T-helper 1 cell (primary cell): ENCODE data around the gene FUZ.

ENCODE experiments used
- DNase-seq, 5 donors: peaks; one replicate each; pipeline ENCODE4 v3.0.0-alpha.2; 2012 to 2020
- total RNA-seq, 4 donors: gene quantifications; one replicate each; lab custom pipeline; 2026; lab: John Stamatoyannopoulos, UW

The FUZ gene
- 11.5 to 19.1 (median 17.6) reads per million in 4 donors for total RNA-seq

- DNase-seq, result peak; percentile 82 to 96 (median 92)
These were observed at the start of gene FUZ for GRCh38 chr19:49812997-49813861. Gene FUZ, minus strand, starts transcription at chr19:49813292. Its CDS starts 186 bp downstream, at chr19:49813106.

GRCh38 chr19:49862391-49863253, 49.5 kb upstream of the FUZ start:
- DNase-seq, result no peak

GRCh38 chr19:49861541-49862378, 48.7 kb upstream of the FUZ start:
- no peak for DNase-seq

- no peak for DNase-seq
These were observed 48.0 kb upstream of the FUZ start for GRCh38 chr19:49861107-49861506.

GRCh38 chr19:49860336-49861102, 47.4 kb upstream of the FUZ start:
- no peak for DNase-seq

- DNase-seq, result no peak
These were observed 46.7 kb upstream of the FUZ start for GRCh38 chr19:49859682-49860335.

- DNase-seq, result no peak
These were observed 45.2 kb upstream of the FUZ start for GRCh38 chr19:49858088-49858985.

GRCh38 chr19:49857838-49858087, 44.7 kb upstream of the FUZ start:
- DNase-seq, result no peak

GRCh38 chr19:49857061-49857837, 44.2 kb upstream of the FUZ start:
- no peak for DNase-seq

GRCh38 chr19:49856574-49857021, 43.5 kb upstream of the FUZ start:
- no peak for DNase-seq

GRCh38 chr19:49855676-49856573, 42.8 kb upstream of the FUZ start:
- DNase-seq, result no peak

- no peak for DNase-seq
These were observed 42.2 kb upstream of the FUZ start for GRCh38 chr19:49855277-49855675.

- no peak for DNase-seq
These were observed 41.5 kb upstream of the FUZ start for GRCh38 chr19:49854378-49855263.

GRCh38 chr19:49853852-49854377, 40.8 kb upstream of the FUZ start:
- no peak for DNase-seq

- DNase-seq, result no peak
These were observed 39.6 kb upstream of the FUZ start for GRCh38 chr19:49852631-49853126.

- peak in 1 of 5 donors; percentile 35 for DNase-seq
These were observed 38.6 kb upstream of the FUZ start for GRCh38 chr19:49851456-49852259.
